Neural progenitor cell (in vitro differentiated cells): ENCODE measurements around the gene ST7.

Source experiments
- CTCF ChIP-seq: fragments of 200-600 bp; sonication (generic); IDR thresholded peaks from 2 replicates; pipeline ENCODE4 v1.5.1; 2017; ENCODE audit warnings: antibody characterized with exemption, mild to moderate bottlenecking
- EZH2 ChIP-seq: fragments of 200-600 bp; sonication (generic); IDR thresholded peaks from 2 replicates; pipeline ENCODE4 v1.6.1; 2017; ENCODE audit warnings: antibody characterized with exemption, mild to moderate bottlenecking, moderate library complexity
- EZH2phosphoT487 ChIP-seq: fragments of 200-600 bp; sonication (generic); IDR thresholded peaks from 2 replicates; pipeline ENCODE4 v1.6.1; 2017; ENCODE audit warnings: antibody characterized with exemption

- TF ChIP-seq CTCF (no peak), EZH2 (no peak), EZH2phosphoT487 (no peak)
Measured at GRCh38 chr7:116924741-116925140, 28.6 kb upstream of the ST7 start.
